GM18499 (cell line): ENCODE data around the gene ENTPD8.
"Not testable (repeated sequence)": the region's sequence is repeated elsewhere in the genome, so short reads cannot be mapped to it uniquely, and the experiment has no call there.

ENCODE experiments used
- ATAC-seq: cut with Tn5 transposase; IDR thresholded peaks from one replicate; pipeline ENCODE4 v1.9.1; 2021; ENCODE audit warnings: moderate number of reproducible peaks; ENCODE audit not compliant: insufficient read depth, unreplicated experiment

ENTPD8 gene

DNA sequence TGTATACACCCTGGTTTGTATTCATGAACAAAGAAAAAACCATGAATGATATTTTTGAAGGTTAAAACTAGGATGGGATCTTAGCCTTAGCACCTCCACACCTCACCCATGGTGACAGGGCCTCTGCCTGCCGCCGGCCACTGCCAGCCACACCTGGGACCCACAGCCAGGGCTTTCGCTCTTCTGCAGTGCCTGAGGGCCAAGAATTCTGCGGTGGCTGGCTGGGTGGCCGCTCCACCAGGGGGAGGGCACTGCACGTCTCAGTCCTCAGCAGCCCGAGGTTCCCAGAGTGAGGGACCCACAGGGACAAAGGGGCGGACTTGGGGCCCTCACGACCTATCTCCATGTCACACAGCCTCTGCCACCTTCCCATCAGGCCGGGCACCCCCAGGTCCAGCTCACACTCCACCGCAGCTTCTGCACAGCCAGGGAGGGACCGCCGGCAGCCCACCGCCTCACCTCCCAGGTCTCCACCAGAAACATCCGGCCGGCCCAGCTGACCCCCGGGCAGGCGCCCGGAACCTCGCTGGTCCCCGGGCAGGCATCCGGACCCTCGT is 25.1 kb downstream of the ENTPD8 start:
- no peak for ATAC-seq

DNA sequence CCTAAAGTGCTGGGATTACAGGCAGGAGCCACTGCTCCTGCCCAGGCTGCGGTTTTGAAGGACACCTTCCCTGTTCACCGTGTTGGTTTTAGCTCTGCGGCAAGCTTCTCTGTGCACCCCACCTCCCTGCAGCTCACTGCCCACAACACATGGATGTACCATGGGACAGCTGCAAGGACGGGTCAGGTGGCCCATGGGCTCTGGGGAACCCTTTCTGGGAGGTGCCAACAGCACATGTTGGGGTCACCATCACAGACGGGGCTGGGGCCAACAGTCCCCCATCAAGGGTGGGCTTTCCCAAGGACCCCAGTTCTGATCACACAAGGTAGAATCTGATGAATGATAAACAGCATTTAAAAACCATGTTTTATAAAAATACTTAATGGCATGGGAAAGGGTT is 25.7 kb downstream of the ENTPD8 start:
- no peak for ATAC-seq

DNA sequence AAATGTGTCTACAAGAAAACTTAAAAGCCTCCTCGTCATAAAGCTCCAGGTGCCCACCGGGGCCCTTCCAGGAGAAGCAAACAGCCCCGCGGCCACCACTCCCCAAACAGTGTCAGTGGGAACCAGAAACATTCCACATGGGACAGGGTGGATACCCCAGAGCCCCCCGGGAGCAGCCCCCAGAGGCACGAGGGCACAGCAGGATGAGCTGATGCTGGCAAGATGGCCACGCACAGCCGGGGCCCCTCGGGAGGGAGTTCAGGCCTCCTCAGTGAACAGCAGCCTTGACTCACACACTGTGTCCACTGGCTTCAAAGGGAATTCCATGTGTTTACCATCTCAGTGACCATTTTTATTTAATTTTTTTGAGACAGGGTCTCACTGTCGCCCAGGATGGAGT is 28.7 kb downstream of the ENTPD8 start:
- no peak for ATAC-seq

DNA sequence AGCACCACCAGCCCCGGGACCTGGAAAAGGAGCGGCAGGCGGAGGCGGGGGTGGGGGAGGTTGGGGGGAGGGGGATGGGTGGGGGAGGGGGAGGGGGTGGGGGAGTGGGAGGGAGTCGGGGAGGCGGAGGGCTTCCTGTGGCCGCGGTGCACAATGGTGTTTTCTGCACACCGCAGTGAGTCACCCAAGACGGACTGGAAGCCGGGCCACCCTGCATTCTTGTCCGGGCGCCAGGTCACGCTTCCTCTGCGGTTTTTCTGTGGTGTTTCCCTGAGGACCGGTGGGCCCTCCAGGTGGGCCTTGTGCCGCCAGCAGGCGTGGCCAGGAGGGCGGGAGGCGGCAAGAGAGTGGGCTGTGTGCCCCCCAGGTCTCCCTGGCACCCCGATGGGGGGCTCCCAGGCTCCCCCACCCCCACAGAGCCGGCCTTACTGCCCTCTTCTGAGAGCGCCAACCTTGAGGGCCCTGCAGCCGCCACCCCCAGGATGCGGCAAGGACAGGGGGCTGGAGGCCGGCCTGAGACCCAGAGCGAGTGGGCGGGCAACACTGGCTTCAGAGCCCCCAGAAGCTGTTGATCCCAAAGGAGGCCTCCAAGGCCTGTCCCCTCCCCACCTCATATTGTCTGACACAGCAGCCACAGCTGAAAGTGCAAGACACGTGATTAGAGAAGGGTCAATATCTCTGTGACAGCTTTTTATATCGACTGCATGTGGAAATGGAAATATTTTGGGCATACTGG is 29.3 kb downstream of the ENTPD8 start:
- ATAC-seq = no peak

DNA sequence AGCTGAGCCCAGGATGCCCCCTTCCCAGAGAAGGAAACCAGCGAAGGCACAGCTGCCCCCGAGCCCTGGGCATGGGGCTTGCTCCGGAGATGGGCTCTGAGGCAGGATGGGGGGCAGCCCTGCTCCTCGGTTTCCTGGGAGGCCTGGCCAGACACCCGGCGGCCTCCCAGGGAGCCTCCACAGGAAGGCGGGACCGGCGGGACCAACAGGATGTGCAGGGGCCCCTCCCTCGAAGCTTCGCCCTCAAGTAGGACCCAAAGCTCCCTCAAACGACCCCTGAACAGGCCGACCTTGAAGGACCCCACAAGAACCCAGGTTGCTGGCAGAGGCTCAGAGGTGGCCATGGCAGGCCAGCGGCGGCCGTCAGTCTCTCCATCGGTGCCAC is 29.9 kb downstream of the ENTPD8 start:
- no peak for ATAC-seq

DNA sequence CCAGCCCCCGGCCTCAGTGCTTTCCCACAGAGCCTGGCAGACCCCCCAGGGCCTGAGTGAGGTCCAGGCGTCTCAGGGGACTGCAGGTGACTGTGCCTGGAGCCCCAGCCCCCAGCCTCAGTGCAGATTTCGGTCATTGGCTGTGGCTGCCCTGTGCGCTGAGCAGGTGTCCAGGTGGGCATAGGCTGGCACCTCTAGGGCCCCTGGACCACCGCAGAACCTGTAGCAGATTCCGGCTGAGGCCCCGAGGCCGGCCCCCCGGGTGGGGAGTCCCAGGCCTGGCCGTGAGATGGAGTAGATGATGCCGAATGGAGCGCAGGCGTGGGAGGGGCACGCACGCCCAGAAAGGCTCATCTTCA is 30.3 kb downstream of the ENTPD8 start:
- ATAC-seq = no peak

DNA sequence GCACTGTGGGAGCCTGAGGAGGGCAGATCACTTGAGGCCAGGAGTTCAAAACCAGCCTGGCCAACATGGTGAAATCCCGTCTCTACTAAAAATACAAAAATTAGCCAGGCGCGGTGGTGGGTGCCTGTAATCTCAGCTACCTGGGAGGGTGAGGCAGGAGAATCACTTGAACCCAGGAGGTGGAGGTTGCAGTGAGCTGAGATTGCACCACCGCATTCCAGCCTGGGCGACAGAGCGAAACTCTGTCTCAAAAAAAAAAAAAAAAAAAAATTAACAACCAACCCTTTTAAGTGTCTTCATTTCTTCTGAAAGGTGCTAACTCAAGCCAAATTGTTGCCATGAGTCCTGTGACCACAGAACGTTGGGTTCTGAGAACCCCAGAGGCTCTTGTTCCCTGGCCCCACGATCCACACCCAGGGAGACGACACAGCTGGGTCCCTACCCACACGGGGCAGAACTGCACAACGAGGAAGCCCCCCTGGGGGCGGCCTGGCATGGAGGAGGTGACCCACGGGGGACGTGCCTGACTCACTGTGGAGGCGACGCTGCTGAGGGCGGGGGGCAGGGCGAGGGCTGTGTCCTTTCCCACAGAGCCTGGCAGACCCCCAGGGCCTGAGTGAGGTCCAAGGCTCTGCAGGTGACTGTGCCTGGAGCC is 30.8 kb downstream of the ENTPD8 start:
- not testable (repeated sequence) for ATAC-seq

DNA sequence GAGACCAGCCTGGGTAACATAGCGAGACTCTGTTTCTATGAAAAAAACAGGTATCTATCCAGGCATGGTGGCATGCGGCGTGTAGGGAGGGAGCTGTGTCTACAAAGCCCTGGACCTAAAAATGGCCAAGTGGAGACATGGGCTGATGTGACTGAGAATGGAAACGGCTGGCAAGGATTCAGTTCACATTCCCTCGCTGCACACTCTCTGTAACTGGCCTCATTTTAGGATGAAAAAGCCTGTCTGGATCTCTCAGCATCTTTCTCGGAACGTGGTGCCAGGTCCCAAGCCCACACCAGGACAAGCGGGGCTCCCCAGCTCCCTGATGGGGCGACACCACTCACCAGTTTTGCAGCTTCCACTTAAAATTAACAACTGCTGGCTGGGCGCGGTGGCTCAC is 31.6 kb downstream of the ENTPD8 start:
- ATAC-seq = no peak

DNA sequence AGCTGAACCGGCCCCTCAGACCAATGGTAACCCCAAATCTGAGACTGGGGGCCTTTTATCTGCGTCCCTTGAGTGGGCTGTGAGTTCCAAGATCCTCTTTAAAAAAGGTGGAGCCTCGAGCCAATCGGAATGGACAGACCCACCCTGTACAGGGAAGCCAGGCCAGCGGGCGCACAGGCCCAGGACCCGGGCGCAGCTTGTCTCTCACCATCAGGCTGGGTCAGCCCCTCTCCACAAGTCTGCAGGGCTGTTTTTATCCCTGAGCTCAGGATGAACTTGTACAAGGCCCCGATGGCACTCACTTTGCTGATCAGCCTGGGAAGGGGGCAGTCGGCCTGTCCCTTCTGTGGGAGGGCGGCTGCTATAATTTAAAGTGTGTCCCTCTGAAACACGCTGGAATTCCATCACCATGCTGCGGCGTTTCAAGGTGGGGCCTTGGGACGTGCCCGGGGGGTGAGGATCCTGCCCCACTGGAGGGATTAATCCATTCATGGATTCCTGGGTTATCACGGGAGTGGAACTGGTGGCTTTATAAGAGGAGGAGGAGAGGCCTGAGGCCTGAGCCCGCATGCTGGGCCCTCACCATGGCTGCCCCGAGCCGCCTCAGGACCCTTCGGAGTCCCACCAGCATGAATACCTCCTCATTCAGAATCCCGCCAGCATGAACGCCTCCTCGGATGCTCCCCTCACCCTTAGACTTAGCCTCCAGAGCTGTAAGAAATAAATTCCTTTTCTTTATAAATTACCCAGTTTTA is 32.3 kb downstream of the ENTPD8 start:
- ATAC-seq = no peak

DNA sequence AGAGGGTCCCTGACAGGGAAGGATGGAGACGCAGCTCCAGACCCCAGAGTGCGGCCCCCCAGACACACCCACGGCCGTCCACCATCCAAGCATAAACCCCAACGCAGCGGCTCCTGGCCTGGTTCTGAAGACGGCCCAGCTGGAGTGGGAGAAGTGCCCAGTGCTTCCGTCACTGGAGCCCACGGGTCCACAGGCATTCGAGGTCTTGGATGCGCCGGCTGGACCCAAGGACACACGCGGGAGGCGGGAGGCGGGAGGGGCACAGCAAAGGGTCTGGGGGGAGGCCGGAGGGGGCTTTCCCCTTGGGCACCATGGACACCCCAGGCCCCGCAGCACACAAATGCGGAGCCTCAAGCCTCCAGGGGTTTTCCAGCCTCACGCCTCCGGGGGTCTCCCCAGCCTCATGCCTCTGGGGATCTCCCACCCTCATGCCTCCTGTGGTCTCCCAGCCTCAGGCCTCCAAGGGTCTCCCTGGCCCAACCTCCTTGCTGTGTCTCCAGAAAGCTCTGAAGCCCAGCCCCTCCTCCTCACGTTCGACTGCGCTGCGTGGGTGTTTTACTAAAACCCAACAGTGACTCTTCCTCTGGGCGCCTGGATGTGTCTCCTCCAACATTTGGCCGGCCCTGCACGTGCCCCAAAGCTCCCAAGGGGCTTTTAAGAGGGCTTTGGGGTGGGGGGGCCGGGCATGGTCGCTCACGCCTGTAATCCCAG is 33.4 kb downstream of the ENTPD8 start:
- no peak for ATAC-seq

DNA sequence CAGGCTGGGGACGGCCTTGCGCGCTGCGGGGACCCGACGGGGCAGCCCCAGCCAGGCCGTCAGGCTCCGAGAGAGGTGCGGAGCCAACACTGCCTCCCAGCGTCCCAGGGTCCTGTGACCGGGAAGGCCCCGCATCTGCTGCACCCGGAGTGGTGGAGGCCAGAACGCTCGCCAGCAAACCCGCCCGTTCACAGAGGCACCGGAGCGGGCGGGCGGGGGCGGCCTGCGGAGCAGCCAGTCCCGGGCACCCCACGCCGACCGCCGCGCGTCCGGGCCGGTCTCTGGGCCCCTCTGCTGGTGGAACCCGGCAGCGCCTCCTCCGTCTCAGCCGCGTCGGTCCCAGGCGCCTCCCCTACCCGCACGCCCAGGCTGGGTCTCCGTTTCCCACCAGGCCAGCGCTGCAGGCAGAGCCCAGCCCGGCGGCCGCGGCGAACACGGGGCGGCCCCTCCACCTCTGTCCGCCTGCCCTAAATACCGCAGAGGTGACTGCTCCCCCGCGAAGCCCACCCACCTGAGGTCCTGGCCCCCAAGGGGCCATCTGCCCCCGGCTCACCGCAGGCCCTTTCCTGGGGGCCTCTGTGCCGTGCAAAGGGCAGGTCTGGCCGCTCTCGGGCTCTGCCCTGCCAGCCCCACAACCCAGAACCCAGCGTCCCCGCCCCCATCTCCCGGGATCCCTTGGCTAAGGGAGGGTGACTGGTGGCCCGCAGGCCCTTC is 34.1 kb downstream of the ENTPD8 start:
- ATAC-seq = no peak

DNA sequence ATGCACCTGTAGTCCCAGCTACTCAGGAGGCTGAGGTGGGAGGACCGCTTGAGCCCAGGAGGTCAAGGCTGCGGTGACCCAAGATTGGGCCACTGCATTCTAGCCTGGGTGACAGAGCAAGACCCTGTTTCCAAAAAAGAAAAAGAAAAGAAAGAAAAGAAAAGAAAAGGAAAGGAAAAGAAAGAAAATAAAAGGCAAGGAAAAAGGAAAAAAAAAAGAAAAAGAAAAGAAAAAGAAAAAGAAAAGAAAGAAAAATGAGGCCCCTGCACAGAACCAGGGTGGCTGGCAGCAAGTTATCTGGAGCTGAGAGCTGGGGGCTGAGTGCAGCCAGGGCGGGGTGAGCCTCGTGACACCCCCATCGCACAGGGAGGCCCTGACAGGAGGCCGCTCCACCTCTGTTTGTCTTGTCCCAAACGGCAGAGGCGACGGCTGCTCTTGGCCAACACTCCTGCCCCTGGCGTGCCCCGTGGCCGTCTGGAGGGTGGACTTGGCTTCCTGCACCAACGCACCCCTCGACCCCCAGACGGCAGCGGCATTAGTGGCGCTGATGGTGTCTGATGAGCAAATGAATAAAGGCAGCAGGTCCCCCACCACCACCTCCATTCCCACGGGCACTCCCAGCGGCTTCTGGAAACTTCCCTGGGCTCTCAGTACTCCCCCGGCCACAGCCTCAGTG is 34.9 kb downstream of the ENTPD8 start:
- no peak for ATAC-seq

DNA sequence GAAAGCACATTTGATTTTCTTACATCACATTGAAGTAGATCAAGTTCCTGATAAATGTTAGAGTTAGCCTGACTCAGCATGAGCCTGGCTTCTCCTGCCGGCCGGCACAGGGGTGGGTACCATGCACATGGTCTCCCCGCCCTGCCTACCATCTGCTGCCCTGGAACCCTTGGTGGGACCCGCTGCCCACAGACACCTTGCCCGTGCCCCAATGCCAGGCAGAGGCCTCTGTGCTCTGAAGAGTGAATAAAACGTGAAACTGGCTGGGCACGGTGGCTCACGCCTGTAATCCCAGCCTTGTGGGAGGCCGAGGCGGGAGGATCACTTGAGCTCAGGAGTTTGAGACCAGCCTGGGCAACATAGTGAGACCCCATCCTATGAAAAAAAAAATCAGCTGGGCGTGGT is 35.5 kb downstream of the ENTPD8 start:
- no peak for ATAC-seq

DNA sequence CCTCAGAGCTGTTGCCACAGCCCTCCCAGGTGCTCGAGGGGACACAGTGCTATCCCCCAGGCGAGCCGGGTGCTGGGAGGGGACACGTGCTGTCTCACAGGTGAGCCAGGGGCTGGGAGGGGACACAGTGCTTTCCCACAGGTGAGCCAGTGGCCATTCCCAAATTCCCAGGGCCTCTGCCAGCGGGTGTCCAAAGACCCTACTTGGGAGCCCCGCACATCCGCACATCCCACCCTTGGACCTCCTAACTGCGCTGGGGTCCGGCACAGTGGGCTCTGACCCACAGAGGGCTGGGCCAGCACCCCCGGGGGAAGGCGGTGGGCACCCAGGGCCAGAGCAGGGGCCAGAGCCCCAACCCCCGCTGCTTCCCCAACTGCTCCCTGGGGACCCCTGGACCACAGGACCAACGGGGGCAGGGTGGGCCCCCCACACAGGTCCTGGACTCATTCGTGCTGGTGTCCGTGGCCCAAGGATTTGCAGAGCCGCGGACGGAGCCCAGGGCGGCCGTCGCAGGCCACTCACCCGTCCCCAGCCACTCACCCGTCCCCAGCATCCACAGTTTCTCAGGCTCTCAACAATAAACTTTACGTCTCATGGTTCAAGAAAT is 36.1 kb downstream of the ENTPD8 start:
- ATAC-seq = no peak

DNA sequence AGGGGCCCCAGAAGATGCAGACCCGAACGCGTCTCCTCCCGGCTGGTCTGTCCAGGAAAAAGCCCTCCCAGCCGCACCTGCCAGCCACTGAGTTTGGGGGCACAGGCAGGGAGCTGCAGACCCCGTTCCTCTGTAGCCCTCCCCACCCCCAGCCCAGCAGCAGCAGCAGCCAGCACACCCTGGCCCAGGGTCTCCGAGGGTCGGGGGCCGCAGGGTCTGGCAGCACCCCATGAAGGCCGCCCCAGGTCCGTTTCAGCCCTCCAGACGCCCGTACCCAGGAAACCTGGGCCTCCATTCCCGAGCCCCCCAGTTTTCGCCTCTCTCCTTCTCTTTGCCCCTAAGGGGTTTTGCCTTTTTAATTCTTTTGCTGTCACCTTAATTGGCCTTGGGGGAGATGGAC is 37.9 kb downstream of the ENTPD8 start:
- ATAC-seq = no peak

DNA sequence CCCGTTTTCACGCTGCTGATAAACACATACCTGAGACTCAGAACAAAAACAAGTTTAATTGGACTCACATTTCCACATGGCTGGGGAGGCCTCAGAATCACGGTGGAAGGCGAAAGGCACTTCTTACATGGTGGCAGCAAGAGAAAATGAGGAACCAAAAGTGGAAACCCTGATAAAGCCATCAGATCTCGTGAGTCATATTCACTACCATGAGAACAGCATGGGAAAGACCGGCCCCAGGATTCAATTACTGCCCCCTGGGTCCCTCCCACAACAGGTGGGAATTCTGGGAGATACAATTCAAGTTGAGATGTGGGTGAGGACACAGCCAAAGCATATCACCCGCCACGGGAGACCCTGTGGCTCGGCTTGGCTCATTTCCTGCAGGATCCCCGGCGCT is 38.4 kb downstream of the ENTPD8 start:
- no peak for ATAC-seq

DNA sequence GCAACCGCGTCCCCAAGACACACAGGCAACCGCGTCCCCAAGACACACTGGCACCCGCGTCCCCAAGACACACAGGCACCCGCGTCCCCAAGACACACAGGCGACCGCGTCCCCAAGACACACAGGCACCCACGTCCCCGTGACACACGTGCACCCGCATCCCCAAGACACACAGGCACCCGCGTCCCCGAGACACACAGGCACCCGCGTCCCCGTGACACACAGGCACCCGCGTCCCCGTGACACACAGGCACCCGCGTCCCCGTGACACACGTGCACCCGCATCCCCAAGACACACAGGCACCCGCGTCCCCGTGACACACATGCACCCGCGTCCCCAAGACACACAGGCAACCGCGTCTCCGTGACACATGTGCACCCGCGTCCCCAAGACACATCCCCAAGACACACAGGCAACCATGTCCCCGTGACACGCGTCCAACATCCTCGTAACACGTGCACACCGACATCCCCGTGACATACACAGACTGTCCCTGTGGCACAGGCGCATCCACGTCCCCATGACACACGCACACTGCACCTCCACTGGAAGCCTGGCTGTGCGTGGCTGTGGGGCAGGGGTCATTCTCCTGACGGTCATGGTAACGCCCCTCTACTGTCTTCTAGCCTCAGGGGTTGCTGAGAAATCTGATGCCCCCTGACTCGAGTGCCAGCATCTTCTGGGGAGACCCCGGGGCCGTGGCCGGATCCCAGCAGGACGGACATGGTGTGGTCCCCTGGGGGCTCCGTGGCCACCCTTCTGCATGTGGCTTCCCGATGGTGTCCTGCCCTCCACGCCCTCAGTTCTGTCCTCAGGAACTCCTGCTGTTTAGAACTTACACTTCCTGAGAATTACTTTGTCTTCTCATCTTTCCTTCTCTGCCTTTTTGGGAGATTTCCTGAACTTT is 42.3 kb downstream of the ENTPD8 start:
- no peak for ATAC-seq
